Measurements from ENCODE around the gene STK25. TPM values are rescaled to one million over a fixed set of nuclear protein-coding genes. Genes with fewer than 3 reads are reported as not detected.

The STK25 gene
- total and polyA plus RNA-seq, 10 of the 15 experiments (the other 5 are each of a cell fraction or from before 2014, with no cell fraction given), result 6.0 to 154 (median 89.3) TPM

- no peak for ATAC-seq
- Histone ChIP-seq H3K27me3 (replicated peaks in 1 of 2; ENCODE audit: control insufficient read depth in 2 of 2, insufficient read depth in 2 of 2, low read length in 1 of 2) (no peaks in the 10 kb centered on the region; a peak in 2 of 4 replicates), H4K20me1 (ENCODE audit: control insufficient read depth, insufficient read depth) (no peaks in the 10 kb centered on the region), H3K79me2 (ENCODE audit: control insufficient read depth, insufficient read depth, low read length) (no peaks in the 10 kb centered on the region), H3K4me1 (ENCODE audit: control insufficient read depth, insufficient read depth, low read length) (no peaks in the 10 kb centered on the region), H3K9me3 (replicated peaks; ENCODE audit: control insufficient read depth, insufficient read depth, low read length) (no peaks in the 10 kb centered on the region), H3K36me3 (ENCODE audit: control insufficient read depth in 2 of 2, insufficient read depth in 2 of 2, low read length in 1 of 2) (no peaks in the 10 kb centered on the region), H3K9ac (ENCODE audit: control insufficient read depth, insufficient read depth, low read length) (no peak overlapping the region), H3K27ac (ENCODE audit: control insufficient read depth, insufficient read depth) (no peak overlapping the region), H3K4me2 (ENCODE audit: control insufficient read depth, insufficient read depth) (no peak overlapping the region), H2AFZ (ENCODE audit: control insufficient read depth, low read depth, low read length) (no peak overlapping the region), H3K4me3 (no peak overlapping the region)
- RAD21 ChIA-PET (ENCODE audit: unreplicated experiment), result no interaction called here
- BruUV-seq (replicated peaks), result no TSS peak
- in situ Hi-C loops (cut with MboI) (no loop called here), intact Hi-C loops (cut with micrococcal nuclease; ENCODE audit: unreplicated experiment) (no loop called here)
- CTCF ChIA-PET, result no interaction called here
- no peak for DNase-seq (ENCODE audit: low read depth, low spot score)
- WGBS (ENCODE audit: insufficient coverage, insufficient replicate concordance, low lambda C conversion rate, missing lambda C conversion rate), result 18% methylated on average over 3 of the region's 3 CpGs
- POLR2A ChIA-PET, result interaction anchor here (0.6 kb wide), 1 partner anchor 19 kb away, joined by 11 read pairs; no protein-coding TSS in a partner anchor
- no peak for FAIRE-seq
- no peak for TF ChIP-seq EED (IDR thresholded peaks at IDR 0.05; ENCODE audit: low read depth)
- no peak for TF ChIP-seq YY1 (IDR thresholded peaks at IDR 0.05; ENCODE audit: low read depth, low read length)
- TF ChIP-seq PML (IDR thresholded peaks at IDR 0.05; ENCODE audit: low read length), result no peak
- no peak for TF ChIP-seq NFXL1 (IDR thresholded peaks at IDR 0.05; ENCODE audit: borderline replicate concordance)
- TF ChIP-seq DPF2 (IDR thresholded peaks at IDR 0.05), result no peak
- TF ChIP-seq HDAC6 (IDR thresholded peaks at IDR 0.05; ENCODE audit: unreplicated experiment), result no peak
- no peak for TF ChIP-seq BRCA1 (IDR thresholded peaks at IDR 0.05; ENCODE audit: low read depth, low read length)
- no peak for TF ChIP-seq E2F4 (IDR thresholded peaks at IDR 0.05; ENCODE audit: low read depth, low read length)
- no peak for TF ChIP-seq EZH2 (IDR thresholded peaks at IDR 0.05; ENCODE audit: borderline replicate concordance, control insufficient read depth, low read depth, low read length)
- TF ChIP-seq PAX5 (IDR thresholded peaks at IDR 0.05; ENCODE audit: borderline replicate concordance, low read depth, low read length), result no peak
- TF ChIP-seq RFX5 (IDR thresholded peaks at IDR 0.05; ENCODE audit: low read depth, low read length), result no peak
- no peak for TF ChIP-seq BCLAF1 (IDR thresholded peaks at IDR 0.05)
- TF ChIP-seq JUNB (IDR thresholded peaks at IDR 0.05), result no peak
- no peak for TF ChIP-seq IKZF2 (IDR thresholded peaks at IDR 0.05)
- no peak for TF ChIP-seq SREBF1 (IDR thresholded peaks at IDR 0.05; ENCODE audit: low read length)
- SMC1A ChIA-PET (ENCODE audit: uncharacterized antibody, unreplicated experiment), result no interaction called here
These were observed 40.1 kb upstream of the STK25 start for GRCh38 chr2:241548451-241548835.
